ENCODE data around the gene ATF6. TPM values are rescaled to one million over a fixed set of nuclear protein-coding genes. Genes with fewer than 3 reads are reported as not detected.

The ATF6 gene
- total and polyA plus RNA-seq, 9 of the 15 experiments (the other 6 are each of a cell fraction or from before 2014, with no cell fraction given), result 11.7 to 32.4 (median 20.4) TPM

DNA sequence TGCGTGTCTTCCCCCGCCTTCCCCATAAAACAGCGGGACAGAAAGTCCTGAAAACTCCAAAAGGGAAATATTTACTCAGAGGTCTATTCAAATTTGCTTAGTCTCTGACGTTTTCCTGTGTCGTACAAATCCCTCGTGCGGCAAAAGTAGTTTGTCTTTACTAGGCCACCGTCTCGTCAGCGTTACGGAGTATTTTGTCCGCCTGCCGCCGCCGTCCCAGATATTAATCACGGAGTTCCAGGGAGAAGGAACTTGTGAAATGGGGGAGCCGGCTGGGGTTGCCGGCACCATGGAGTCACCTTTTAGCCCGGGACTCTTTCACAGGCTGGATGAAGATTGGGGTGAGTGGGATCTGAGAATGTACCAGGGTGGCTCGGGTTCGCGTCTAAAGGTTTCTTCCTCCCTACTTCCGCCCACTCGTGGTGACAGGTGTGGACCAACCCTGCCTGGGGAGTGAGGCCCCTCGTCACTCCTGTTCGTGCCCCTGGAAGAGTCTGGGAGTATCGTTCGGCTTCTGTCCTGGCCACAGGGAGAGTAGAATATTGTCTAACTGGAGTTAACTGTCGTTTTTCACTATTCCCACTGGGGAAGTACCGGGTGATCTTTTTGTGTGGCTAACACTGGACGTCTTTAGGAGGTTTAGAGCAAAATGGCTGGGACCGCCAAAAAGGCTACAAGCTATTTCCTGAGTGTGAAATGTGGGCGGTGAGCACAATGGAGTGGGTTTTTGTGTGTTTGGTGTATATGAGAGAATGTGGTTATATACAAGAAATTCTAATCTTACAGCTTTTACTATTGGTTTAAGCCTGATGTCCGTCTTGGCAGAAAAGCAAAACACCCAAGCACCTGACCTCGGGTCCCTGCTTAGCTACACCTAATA is at the start of gene ATF6 (continued):
- TF ChIP-seq, protein P1, sequence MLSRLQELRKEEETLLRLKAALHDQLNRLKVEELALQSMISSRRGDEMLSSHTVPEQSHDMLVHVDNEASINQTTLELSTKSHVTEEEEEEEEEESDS (CRISPR knock-in tag; IDR thresholded peaks at IDR 0.05), result no peak
- TF ChIP-seq PURB (CRISPR knock-in tag; IDR thresholded peaks at IDR 0.05; ENCODE audit: low read depth), result no peak
- TF ChIP-seq, protein P2, sequence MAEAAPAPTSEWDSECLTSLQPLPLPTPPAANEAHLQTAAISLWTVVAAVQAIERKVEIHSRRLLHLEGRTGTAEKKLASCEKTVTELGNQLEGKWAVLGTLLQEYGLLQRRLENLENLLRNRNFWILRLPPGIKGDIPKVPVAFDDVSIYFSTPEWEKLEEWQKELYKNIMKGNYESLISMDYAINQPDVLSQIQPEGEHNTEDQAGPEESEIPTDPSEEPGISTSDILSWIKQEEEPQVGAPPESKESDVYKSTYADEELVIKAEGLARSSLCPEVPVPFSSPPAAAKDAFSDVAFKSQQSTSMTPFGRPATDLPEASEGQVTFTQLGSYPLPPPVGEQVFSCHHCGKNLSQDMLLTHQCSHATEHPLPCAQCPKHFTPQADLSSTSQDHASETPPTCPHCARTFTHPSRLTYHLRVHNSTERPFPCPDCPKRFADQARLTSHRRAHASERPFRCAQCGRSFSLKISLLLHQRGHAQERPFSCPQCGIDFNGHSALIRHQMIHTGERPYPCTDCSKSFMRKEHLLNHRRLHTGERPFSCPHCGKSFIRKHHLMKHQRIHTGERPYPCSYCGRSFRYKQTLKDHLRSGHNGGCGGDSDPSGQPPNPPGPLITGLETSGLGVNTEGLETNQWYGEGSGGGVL (CRISPR knock-in tag; IDR thresholded peaks at IDR 0.05), result no peak
- no peak for TF ChIP-seq FOXJ3 (CRISPR knock-in tag; IDR thresholded peaks at IDR 0.05)
- no peak for TF ChIP-seq ZNF586 (CRISPR knock-in tag; conservative IDR thresholded peaks at IDR 0.05)
- peak; percentile 93 for TF ChIP-seq CREB1 (IDR thresholded peaks at IDR 0.05)
- TF ChIP-seq CREB1 (CRISPR knock-in tag; IDR thresholded peaks at IDR 0.05), result peak; percentile 85
- no peak for TF ChIP-seq ZNF174 (CRISPR knock-in tag; IDR thresholded peaks at IDR 0.05)
- no peak for TF ChIP-seq SMARCA5 (IDR thresholded peaks at IDR 0.05)
- no peak for TF ChIP-seq FOXP1 (CRISPR knock-in tag; IDR thresholded peaks at IDR 0.05)
- TF ChIP-seq EP300 (IDR thresholded peaks at IDR 0.05; ENCODE audit: low read length), result peak; percentile 64; the same call in 1 of the 2 replicates
- TF ChIP-seq, protein P3, sequence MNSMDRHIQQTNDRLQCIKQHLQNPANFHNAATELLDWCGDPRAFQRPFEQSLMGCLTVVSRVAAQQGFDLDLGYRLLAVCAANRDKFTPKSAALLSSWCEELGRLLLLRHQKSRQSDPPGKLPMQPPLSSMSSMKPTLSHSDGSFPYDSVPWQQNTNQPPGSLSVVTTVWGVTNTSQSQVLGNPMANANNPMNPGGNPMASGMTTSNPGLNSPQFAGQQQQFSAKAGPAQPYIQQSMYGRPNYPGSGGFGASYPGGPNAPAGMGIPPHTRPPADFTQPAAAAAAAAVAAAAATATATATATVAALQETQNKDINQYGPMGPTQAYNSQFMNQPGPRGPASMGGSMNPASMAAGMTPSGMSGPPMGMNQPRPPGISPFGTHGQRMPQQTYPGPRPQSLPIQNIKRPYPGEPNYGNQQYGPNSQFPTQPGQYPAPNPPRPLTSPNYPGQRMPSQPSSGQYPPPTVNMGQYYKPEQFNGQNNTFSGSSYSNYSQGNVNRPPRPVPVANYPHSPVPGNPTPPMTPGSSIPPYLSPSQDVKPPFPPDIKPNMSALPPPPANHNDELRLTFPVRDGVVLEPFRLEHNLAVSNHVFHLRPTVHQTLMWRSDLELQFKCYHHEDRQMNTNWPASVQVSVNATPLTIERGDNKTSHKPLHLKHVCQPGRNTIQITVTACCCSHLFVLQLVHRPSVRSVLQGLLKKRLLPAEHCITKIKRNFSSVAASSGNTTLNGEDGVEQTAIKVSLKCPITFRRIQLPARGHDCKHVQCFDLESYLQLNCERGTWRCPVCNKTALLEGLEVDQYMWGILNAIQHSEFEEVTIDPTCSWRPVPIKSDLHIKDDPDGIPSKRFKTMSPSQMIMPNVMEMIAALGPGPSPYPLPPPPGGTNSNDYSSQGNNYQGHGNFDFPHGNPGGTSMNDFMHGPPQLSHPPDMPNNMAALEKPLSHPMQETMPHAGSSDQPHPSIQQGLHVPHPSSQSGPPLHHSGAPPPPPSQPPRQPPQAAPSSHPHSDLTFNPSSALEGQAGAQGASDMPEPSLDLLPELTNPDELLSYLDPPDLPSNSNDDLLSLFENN (IDR thresholded peaks at IDR 0.05; ENCODE audit: low read depth in 2 of 2, low read length in 2 of 2), result no peak
- peak; percentile 89 for TF ChIP-seq NCOA1 (IDR thresholded peaks at IDR 0.05; ENCODE audit: low read depth)
- TF ChIP-seq ZNF584 (CRISPR knock-in tag; IDR thresholded peaks at IDR 0.05; ENCODE audit: low read depth), result no peak
- TF ChIP-seq, protein P4, sequence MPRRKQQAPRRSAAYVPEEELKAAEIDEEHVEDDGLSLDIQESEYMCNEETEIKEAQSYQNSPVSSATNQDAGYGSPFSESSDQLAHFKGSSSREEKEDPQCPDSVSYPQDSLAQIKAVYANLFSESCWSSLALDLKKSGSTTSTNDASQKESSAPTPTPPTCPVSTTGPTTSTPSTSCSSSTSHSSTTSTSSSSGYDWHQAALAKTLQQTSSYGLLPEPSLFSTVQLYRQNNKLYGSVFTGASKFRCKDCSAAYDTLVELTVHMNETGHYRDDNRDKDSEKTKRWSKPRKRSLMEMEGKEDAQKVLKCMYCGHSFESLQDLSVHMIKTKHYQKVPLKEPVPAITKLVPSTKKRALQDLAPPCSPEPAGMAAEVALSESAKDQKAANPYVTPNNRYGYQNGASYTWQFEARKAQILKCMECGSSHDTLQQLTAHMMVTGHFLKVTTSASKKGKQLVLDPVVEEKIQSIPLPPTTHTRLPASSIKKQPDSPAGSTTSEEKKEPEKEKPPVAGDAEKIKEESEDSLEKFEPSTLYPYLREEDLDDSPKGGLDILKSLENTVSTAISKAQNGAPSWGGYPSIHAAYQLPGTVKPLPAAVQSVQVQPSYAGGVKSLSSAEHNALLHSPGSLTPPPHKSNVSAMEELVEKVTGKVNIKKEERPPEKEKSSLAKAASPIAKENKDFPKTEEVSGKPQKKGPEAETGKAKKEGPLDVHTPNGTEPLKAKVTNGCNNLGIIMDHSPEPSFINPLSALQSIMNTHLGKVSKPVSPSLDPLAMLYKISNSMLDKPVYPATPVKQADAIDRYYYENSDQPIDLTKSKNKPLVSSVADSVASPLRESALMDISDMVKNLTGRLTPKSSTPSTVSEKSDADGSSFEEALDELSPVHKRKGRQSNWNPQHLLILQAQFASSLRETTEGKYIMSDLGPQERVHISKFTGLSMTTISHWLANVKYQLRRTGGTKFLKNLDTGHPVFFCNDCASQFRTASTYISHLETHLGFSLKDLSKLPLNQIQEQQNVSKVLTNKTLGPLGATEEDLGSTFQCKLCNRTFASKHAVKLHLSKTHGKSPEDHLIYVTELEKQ (CRISPR knock-in tag; IDR thresholded peaks at IDR 0.05), result no peak
- TF ChIP-seq U2AF2 (optimal IDR thresholded peaks at IDR 0.05; ENCODE audit: low read depth, low read length), result no peak
- no peak for TF ChIP-seq CBX8 (IDR thresholded peaks at IDR 0.05; ENCODE audit: borderline replicate concordance, extremely low read depth, low read depth, low read length, poor library complexity, severe bottlenecking)
- no peak; the same call in 1 of the 2 replicates for TF ChIP-seq ZNF24 (IDR thresholded peaks at IDR 0.05)
- TF ChIP-seq, protein P5, sequence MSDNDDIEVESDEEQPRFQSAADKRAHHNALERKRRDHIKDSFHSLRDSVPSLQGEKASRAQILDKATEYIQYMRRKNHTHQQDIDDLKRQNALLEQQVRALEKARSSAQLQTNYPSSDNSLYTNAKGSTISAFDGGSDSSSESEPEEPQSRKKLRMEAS (CRISPR knock-in tag; IDR thresholded peaks at IDR 0.05), result peak; percentile 76
